Stimulated activated CD8-positive, alpha-beta memory T cell treated with anti-CD3 and anti-CD28 coated beads, Interleukin-15, amount 100 ng/mL, for 48 hours (primary cell): Measurements from ENCODE around the gene SHISAL1.

Source experiments
- DNase-seq, 2 donors: peaks; one replicate each; pipeline ENCODE4 v3.0.0-alpha.2; 2020; ENCODE audit warnings: low read depth in 2 of 2

Gene SHISAL1

GRCh38 chr22:44342347-44342956 lies 29.7 kb upstream of the SHISAL1 start:
- no peak for DNase-seq

GRCh38 chr22:44341431-44342346 lies 28.9 kb upstream of the SHISAL1 start:
- DNase-seq, result no peak

GRCh38 chr22:44340271-44341239 lies 27.8 kb upstream of the SHISAL1 start:
- no peak for DNase-seq

GRCh38 chr22:44338906-44339305 lies 26.2 kb upstream of the SHISAL1 start:
- no peak for DNase-seq

GRCh38 chr22:44338177-44338810 lies 25.5 kb upstream of the SHISAL1 start:
- DNase-seq, result no peak

GRCh38 chr22:44337678-44338004 lies 24.9 kb upstream of the SHISAL1 start:
- DNase-seq, result no peak

- no peak for DNase-seq
Measured at GRCh38 chr22:44336962-44337677, 24.4 kb upstream of the SHISAL1 start.

GRCh38 chr22:44335903-44336803 lies 23.4 kb upstream of the SHISAL1 start:
- no peak for DNase-seq

- no peak for DNase-seq
Measured at GRCh38 chr22:44335066-44335839, 22.5 kb upstream of the SHISAL1 start.

- no peak for DNase-seq
Measured at GRCh38 chr22:44333847-44334635, 21.3 kb upstream of the SHISAL1 start.

GRCh38 chr22:44332946-44333345 lies 20.2 kb upstream of the SHISAL1 start:
- no peak for DNase-seq

- no peak for DNase-seq
Measured at GRCh38 chr22:44331881-44332714, 19.3 kb upstream of the SHISAL1 start.

- DNase-seq, result no peak
Measured at GRCh38 chr22:44330744-44331660, 18.3 kb upstream of the SHISAL1 start.

- no peak for DNase-seq
Measured at GRCh38 chr22:44330188-44330743, 17.5 kb upstream of the SHISAL1 start.

- peak; percentile 32 to 49 for DNase-seq
Measured at GRCh38 chr22:44329179-44329796, 16.5 kb upstream of the SHISAL1 start.

- no peak for DNase-seq
Measured at GRCh38 chr22:44328762-44329161, 16.0 kb upstream of the SHISAL1 start.
